HL-60 (cell line): ENCODE measurements around the gene DNAH2.

Source experiments
- CTCF ChIP-seq: IDR thresholded peaks from one replicate; pipeline ENCODE4 v1.5.1; 2011; ENCODE audit warnings: low read length, control low read depth, inconsistent platforms; ENCODE audit not compliant: insufficient read depth
- GABPA ChIP-seq: IDR thresholded peaks from 2 replicates; pipeline ENCODE4 v1.6.1; 2012; ENCODE audit warnings: low read depth
- POLR2AphosphoS5 ChIP-seq: IDR thresholded peaks from 2 replicates; pipeline ENCODE4 v1.6.1; 2012; ENCODE audit warnings: low read depth
- REST ChIP-seq: IDR thresholded peaks from 2 replicates; pipeline ENCODE4 v1.6.1; 2012; ENCODE audit warnings: low read depth; ENCODE audit not compliant: insufficient replicate concordance
- SPI1 ChIP-seq: IDR thresholded peaks from 2 replicates; pipeline ENCODE4 v1.6.1; 2012; ENCODE audit warnings: low read depth, mild to moderate bottlenecking, borderline replicate concordance

GRCh38 chr17:7775051-7775450, 57.5 kb downstream of the DNAH2 start:
- TF ChIP-seq CTCF: no peak
- TF ChIP-seq GABPA: no peak
- no peak for TF ChIP-seq POLR2AphosphoS5
- no peak for TF ChIP-seq SPI1
- no peak for TF ChIP-seq REST
